HG03521 (cell line): Measurements from ENCODE around the gene PARPBP.
A peak's percentile ranks its signal among the peaks of the same experiment; 100 is the strongest.
"Not testable (repeated sequence)": the region's sequence is repeated elsewhere in the genome, so short reads cannot be mapped to it uniquely, and the experiment has no call there.

Experiments used
- ATAC-seq: cut with Tn5 transposase; IDR thresholded peaks from one replicate; pipeline ENCODE4 v1.9.1; 2021; ENCODE audit warnings: mild to moderate bottlenecking, moderate library complexity; ENCODE audit not compliant: unreplicated experiment

The PARPBP gene

DNA sequence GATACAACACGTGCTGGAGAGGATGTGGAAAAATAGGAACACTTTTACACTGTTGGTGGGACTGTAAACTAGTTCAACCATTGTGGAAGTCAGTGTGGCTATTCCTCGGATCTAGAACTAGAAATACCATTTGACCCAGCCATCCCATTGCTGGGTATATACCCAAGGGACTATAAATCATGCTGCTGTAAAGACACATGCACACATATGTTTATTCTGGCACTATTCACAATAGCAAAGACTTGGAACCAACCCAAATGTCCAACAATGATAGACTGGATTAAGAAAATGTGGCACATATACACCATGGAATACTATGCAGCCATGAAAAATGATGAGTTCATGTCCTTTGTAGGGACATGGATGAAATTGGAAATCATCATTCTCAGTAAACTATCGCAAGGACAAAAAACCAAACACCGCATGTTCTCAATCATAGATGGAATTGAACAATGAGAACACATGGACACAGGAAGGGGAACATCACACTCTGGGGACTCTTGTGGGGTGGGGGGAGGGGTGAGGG lies 27.1 kb downstream of the PARPBP start:
- not testable (repeated sequence) for ATAC-seq

DNA sequence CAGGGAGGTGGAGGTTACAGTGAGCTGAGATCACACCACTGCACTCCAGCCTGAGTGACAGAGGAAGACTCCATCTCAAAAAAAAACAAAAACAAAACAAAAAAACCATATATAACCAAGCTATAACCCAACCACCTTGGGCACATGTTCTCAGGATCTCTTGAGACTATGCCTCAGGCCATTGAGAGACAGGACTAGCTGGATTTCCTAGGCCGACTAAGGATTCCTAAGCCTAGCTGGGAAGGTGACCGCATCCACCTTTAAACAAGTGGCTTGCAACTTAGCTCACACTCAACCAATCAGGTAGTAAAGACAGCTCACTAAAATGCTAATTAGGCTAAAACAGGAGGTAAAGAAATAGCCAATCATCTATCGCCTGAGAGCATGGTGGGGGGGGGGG lies 35.2 kb downstream of the PARPBP start:
- ATAC-seq: not testable (repeated sequence)

DNA sequence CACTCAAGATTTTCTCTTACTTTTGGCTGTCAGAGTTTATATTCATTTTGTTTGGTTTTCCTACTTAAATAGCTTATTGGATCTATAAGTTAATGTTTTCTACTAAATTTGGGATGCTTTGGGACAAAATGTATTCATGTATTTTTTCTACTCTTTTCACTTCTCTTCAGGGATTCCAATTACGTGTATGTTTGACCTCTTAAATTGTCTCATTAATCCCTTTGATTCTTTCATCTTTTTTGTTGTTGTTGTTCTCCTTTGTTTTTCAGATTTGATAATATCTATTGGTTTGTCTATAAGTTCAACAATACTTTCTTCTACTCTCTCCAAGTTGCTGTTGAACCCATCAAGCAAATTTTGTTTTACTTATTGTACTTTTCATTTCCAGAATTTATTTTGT lies 43.4 kb downstream of the PARPBP start:
- no peak for ATAC-seq

DNA sequence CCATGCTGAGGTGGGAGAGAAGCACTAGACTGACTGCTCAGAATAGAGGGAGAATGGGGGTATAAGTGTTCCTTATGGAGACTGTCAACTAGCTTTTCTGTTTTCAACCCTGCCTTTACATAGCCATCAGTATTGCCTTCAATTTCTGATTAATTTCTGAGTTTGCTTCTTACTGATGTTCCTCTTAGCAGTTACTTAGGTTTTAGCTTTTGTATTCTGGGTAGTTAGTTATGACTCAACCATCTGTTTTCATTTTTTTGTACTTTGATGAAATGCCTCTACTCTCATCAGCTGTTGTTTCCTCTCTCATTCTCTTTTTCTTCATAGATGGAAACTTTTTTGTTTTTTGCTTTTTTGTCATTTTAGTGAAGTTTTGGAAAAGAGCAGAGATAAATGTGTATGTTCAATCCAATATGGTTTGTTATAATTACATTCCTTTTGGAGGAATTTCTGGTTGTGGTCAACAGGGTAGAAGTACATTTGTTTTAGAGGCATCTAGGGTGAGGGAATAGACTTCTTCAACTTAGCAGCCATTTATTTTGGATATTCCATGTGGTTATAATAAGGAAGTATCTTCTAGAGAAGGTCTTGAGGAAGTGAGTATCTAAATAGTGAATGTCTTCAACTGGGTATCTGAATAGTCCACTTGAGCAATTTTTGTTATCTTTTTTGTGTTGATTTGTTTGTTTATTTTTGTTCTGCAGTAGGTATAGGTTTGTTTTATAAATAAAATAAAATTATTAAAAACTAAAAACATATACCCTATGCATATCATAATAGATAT lies 48.0 kb downstream of the PARPBP start:
- ATAC-seq: peak; percentile 59

DNA sequence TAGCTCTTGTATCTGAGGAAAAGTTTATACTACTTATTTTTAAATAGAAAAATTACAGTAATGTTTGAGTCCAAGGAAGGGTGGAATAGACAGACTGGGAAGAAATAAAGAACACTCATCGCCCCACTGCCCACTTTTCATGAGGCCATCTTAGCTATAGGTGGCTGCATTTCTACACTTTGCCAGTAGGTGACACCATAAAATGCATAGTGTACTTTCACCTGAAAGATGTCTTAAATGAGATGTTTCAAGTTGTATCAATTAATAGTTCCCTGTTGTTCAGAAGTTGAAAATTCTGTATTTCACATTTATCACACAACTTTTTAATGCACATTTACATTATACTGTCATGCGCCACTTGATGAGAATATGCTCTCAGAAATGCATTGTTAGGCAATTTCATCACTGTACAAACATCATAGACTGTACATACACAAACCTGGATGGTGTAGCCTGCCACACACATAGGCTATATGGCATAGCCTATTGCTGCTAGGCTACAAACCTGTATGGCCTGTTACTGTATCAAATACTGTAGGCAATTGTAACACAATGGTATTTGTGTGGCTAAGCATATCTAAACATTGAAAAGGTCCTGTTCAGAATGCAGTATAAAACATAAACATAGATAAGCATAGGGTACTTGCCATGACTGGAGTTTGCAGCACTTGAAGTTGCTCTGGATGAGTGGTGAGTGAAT lies 50.1 kb downstream of the PARPBP start:
- ATAC-seq: peak; percentile 41

DNA sequence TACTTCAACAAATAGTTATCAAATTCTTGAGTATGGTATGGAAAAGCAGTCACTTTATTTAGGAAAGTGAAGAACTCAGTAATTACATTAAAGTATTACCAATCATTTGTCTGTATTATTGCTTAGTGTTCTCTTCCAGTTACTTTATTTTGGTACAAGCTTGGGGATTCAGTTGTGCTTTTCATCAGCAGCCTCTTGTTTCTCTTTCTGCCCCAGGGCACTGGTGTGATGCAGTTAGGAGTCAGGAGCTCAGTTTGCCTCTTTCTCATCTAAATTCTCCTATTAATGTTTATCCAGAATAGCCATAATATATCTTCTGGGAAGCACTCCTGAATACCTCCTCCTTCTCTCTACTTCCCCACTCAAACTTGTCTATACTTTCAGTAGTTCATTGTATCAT lies 52.0 kb downstream of the PARPBP start:
- ATAC-seq: no peak

DNA sequence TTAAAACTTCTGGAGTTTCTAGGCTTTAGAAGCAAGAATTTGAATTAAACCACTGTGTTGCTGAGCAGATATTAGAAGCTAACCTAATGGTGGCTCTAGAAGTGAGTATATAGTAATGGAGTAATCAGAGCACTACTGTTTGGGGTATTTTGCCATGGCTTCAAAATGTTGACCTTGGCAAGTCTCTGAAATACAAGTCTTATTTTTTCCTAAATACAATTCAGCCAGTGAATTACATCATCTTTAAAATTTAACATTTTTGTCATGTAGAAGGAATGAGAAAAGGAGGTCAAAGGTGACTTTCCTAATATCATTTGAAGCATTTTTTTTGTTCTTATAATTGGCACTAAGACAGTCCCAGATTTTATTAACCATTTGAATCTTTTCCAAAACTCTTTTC lies 52.5 kb downstream of the PARPBP start:
- no peak for ATAC-seq

DNA sequence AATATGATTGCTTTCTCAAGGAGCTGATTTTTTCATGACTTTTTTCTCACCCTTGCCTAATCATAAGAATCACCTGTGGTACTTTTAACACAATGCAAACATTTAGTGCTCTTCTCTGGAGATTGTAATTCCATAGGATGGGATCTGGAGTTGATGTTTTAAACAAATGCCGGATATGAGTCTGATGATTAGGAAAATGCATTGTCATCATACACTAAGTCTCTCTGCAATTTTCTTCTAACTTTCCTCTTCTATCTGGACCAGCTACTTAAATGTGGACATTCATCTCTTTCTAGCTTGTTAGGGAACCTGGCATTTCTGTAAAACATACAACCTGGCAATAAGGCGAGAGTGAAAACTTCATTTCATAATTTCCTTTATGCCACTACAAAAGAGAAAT lies 54.1 kb downstream of the PARPBP start:
- ATAC-seq: no peak

DNA sequence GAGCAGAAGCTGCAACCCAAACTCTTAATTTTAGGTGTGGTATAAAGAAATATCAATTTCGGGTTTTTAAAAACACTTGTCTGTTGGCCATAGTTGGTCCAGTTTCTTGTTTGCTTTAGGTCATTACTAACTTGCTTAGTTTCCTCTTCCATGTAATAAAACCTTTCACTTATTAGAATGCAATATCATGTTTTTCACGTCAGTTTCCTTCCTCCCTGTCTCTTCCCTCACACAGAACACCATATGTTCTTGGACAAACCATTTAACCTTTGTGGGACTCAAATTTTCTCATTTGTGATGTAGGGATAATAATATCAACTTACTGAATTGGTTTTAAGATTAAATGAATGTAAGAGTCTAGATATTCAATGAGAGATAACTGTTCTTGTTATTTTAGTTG lies 54.8 kb downstream of the PARPBP start:
- no peak for ATAC-seq

DNA sequence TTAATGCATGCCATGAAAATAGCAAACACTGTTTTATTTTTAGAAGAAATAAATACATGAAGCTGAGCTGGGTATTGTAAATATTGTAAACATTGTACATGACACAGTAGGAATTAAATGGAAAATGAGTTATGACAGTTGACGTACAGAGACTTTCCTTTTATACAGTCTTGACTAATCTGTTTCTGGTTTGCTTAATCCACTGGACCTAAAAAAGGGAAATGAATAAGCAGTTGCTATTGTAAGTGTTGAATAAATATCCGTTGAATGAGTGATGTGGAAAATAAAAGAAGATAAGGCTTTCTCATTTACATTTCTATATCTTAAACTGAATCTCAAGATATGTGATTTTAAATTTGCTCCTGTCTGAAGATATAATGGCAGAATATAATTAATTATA lies 62.7 kb downstream of the PARPBP start:
- no peak for ATAC-seq

DNA sequence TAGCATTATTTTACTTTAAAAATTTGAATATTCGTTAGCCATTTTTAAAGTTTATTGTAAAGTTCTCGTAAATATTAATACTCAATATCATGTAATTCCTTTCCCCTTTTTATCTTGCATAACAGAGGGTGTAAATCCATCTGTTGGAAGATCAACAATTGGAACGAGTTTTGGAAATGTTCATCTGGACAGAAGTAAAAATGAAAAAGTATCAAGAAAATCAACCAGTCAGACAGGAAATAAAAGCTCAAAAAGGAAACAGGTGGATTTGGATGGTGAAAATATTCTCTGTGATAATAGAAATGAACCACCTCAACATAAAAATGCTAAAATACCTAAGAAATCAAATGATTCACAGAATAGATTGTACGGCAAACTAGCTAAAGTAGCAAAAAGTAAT lies 75.8 kb downstream of the PARPBP start:
- ATAC-seq: no peak

DNA sequence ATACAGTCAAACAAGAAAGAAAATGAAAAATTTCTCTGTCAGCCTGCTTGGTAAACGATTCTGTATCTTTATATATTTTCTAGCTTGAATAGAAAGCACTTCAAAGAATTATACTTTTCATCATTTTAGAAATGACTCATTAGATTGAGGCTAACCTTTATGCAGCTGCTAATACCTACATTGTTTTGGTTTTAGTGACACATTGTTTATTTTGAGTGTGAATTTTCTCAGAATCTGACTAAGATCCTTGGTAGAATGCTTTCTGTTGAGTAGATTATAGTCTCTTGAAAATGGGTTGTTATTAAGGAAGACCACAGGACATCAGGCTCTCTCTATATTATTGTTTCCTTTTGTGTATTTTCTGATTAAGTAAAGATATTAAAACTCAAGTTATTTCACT lies 77.8 kb downstream of the PARPBP start, which contains the start of gene PMCH:
TSS of gene PMCH (minus strand) at position 45 of the 400 bp plus-strand sequence. CDS start 63 bp downstream, outside the sequence.
- peak; percentile 69 for ATAC-seq

DNA sequence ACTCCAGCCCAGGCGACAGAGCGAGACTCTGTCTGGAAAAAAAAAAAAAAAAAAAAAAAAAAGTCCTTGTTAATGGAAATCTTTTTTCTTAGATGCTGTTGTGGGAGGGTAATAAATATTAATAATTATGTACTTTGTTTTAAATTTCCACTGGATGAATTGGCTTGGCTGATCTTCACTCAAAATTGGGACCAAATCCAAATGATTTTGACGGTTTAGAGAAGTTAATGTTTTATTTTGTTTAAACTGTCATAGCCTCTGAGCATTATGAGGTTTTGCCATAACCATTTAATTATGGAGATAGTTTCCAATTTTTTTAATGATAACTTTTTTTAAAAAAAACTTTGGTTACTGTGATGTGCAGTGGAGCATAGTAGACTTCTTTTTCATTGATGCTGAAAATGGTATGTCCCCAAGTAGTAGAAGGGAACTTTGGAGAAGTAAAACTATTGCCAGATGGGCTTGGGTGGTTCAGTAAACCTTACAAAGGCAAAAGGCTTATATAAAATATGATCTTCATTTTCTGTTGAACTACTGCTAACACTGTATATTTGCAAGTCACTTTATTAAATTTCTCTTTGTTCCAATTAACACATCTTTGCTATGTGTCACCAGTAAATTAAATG lies 81.6 kb downstream of the PARPBP start:
- ATAC-seq: no peak

DNA sequence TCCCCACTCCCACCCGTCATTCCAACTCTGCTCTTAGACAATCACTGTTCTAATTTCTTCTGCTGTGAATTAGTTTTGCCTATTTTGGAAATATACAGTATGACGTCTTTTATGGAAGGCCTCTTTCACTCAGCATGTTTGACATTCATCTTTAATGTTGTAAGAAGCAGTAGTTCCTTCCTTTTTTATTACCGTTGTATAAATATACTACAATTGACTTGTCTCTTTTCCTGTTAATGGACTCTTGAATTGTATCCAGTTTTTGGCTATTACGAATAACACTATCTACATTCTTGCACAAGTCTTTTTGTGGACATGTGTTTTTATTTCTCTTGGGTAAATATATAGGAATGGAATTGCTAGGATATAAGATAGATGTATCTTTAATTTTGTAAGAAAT lies 82.6 kb downstream of the PARPBP start:
- no peak for ATAC-seq

DNA sequence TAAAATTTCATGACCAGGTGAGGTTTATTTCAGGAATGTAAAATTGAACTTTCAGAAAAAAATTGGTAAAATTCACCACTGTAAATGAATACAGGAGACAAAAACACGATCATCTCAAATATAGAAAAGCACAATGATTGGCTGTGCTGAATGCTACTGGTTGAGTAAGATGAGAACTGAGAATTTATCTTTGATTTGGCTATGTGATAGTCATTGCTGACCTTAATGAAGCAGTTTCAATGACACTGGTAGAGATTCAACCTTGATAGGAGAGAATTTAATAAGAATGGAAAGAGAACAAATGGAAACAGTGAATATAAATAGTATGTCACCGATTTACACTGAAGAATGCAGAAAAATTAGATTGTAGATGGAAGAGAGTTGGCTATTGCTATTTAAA lies 84.0 kb downstream of the PARPBP start:
- ATAC-seq: no peak

DNA sequence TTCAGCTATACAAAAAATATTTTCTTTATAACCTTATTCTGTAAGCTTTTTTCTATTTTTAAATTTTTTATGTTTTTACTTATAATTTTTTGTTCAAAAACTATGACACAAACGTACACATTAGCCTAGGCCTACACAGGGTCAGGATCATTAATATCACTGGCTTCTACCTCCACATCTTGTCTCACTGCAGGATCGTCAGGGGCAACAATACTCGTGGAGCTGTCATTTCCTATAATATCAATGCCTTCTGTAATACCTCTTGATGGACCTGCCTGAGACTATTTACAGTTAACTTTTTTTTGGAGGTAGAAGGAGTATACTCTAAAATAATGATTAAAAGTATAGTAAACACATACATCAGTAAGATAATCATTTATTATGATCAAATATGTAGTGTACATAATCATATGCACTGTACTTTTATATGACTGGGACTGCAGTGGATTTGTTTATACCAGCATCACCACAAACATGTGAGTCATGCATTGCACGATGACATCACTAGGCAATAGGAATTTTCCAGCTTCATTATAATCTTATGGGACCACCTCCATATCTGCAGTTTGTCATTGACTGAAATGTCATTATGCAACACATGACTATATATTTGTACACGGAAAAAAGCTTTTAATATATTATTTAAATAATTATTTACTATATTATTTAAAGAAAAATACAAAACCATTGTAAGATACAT lies 96.2 kb downstream of the PARPBP start:
- no peak for ATAC-seq

DNA sequence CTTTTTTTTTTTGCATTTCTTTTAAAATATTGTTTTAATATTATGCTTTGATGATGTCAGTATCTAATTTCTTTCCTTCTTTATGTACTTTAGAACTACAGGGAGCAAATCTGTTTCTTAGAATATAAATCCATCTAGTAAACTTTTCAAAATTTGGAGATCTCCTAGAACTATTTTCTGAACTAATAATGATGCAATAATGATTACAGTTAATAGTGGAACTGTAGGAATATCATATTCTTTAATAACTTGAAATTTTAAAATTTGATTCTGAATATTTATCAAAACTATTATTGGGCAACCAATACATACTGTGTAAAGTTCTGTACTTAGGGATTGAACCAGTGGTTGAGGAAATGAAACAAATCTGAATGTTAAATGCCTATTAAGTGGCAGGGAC lies 100.8 kb downstream of the PARPBP start:
- ATAC-seq: no peak

DNA sequence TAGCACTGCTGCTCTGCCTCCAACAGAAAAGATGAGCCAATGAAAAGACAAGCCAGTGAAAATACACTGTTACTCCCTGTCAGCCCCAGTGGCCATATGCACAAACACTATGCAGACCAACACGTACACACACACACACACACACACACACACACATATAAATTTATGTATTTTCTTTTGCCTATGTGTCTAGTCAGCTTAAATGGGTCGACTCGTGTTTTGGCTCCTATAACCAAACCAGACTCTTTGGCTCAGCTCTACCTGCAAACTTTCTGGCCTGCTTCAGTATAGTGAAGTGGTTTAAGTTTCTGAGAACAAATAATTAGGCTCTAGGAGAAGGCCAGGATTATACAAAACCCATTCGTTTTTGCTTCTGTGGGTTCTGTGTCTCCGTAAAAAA lies 108.0 kb downstream of the PARPBP start:
- ATAC-seq: no peak

DNA sequence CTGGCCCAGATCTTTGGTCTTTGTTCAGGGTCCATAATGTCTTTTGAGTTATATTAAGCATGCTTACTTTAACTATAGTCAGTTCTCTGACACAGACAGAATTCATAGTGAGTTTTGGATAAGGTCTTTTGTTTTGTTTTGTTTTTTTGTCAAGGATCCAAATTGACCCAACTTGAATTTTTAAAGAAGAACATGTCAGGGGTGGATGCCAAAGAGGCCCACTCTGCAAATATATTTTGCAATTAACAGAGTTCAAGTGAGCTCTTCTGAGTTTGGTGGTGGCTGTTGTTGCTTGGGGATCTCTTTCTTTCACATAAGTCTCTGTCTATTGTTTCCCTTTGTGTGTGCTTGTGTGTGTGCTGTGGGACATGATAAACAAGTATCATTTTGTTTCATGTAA lies 112.1 kb downstream of the PARPBP start:
- no peak for ATAC-seq

DNA sequence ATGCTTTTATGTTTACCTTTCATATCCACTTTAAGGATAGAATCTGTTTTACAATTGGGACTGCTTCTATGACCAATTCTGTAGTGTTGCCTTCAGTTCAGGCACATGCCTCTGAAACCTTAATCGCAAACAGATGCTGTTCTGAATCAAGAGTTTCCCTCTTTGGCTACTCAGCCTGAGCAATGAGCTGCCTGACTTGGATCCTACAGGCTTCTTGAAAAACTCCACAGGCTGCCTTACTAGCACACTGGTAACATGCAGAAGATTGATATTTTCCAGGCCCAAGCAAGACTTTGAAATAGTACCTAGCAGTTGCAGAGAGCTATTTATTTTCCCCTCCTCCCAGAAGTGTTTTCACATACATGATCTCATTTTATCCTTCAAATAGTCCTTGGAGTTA lies 112.5 kb downstream of the PARPBP start:
- no peak for ATAC-seq

DNA sequence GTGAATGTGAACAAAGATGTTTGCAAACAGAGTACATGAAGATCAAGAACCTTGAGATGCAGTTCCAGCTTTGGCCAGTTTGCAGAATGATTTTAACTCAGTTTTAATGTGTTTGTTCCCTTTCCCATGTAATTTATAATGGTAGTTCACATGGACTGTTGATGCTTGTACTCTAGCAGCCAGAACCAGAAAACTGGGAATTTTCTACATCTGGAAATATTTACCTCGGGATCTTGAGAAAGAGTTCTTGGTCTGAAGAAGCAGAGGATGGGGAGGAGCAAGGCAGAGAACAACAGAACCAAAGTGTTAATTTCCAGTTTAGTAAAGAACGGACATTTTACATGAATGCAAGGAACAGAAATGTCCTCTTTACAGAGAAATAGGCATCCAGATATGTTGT lies 114.6 kb downstream of the PARPBP start:
- no peak for ATAC-seq
